GOT3 (cell line): ENCODE results near the gene TNFRSF18.

Experiments used
- DNase-seq: peaks from one replicate; lab custom pipeline; 2025; ENCODE audit warnings: mixed read lengths; lab: John Stamatoyannopoulos, UW

The TNFRSF18 gene

GRCh38 chr1:1213345-1214265 is 7.2 kb upstream of the TNFRSF18 start, which contains the start of gene TNFRSF4:
Gene TNFRSF4, minus strand, starts transcription at chr1:1214153. Its CDS starts 26 bp downstream, at chr1:1214127.
- no peak for DNase-seq

DNA sequence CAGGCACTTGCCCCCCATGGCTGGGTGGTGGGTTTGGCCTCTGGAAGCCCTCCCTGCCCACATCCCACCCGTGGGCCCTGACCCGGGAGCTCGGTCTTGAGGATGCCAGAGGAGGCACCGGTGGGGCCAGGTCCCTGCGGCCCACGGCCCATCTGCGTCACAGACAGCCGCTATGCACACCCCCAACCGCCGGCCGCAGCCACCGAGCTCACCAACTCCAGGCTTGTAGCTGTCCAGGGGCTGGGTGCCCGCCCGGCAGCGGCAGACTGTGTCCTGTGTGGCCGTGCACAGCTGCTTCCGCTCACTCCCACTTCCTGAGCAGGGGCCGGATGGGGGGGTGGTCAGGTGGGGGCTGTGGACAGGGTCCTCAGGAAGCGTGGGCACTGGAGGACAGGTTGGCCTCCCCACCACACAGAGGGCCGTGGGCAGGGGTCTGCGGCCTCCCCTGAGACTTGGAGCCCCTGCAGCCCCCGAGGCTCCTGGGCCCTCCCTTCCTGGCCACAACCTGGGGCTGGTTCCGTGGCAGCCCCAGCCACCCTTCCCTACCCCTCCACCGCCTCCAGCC is 6.5 kb upstream of the TNFRSF18 start:
- no peak for DNase-seq

DNA sequence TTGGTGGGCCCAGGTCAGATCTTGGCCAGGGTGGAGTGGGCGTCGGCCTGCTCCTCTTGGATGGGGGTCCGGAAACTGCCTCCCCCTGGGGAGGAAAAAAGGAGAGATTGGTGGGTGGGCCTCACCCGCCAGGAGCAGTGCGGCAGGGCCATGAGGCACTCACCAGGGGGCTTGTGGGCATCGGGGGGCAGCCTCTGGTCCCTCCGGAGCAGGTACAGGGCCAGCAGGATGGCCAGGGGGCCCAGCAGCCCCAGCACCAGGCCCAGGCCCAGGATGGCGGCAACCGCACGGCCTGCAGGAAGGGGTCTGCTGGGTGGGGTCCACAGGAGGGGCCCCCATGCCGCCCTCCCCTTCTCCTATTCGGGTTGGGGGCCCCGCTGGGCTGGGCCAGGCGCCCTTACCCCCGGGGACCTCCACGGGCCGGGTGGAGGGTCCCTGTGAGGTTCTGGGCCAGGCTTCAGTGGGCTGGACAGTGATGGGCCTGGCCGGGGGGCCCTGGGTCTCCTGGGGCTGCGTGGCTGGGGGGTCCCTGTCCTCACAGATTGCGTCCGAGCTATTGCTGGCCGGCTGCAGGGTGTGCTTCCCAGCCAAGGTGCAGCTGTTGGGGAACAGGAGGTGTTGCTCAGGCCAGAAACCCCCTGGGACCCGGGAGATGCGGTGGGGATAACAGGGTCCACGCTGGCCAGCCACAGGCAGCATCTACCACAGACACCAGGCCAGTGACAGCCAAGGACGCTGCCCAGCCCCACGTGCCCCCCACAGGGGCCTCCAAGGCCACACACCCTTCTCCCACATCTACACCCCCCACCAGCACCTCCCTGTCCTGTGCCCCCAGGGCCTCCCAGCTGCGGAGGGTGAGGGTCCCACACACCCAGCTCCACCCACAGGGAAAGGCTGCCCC is 5.4 kb upstream of the TNFRSF18 start:
- no peak for DNase-seq

DNA sequence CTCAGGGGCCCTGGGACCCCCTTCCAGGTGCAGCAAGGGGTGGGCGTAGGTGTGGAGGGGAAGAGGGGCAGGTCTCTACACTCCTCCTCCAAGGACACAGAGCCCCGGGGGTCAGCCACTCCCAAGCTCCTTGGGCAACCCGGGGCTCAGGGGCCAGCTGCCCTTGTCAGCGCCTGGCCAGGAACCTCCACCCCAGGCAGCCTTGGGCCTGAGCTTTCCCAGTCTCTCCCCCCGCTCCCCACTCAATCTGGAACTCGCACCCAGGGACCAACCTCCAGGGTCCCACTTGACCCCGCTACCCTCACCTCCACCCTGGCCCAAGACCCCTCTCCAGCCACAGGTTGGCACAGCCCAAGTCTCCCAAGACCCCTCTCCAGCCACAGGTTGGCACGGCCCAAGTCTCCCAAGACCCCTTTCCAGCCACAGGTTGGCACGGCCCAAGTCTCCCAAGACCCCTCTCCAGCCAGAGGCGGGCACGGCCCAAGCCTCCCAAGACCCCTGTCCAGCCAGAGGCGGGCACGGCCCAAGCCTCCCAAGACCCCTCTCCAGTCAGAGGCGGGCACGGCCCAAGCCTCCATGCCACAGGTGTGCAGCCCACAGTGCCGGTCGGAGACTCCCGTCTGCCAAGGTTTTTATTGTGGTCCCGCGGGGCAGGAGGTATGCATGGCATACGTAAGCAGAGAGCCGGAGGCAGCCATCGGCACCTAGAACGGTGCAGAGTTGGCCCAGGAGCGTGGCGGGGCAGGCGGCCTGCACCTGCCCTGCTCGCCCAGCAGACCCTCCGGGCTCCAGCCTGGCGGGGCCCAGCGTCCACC is 4.5 kb upstream of the TNFRSF18 start:
- no peak for DNase-seq

DNA sequence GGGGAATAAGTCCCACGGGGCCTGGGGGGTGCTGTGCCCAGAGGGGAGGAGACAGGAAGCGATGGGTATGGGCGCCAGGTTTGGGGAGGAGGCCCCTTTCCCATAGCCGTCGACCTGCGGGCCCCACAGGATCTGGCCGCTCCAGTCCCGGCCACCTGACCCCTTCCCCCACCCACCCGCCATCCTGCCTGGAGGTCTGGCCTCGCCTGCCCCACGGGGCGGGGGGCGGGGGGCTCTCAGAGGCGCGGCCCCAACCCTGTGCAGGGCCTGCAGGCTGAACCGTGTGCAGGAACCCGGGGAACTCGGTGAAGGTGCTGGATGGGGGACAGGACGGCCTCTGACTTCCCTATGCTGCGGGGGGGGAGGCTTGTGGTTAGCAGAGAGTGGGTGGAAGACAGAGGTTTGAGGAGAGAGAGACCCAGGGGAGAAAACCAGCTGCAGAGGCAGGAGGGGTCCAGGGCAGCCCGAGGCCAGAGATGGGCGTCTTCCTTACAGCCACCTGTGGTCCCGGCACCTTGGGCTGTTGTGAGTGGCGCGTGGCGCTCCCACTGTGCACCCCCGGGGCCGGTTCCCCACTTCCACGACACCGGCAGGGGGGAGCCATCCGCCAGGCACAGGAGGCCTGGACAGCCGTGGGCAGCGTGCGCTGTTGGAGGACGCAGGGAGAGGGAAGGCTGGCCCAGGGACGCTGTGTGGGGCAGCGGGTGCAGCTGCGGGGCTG is 2.5 kb upstream of the TNFRSF18 start:
- no peak for DNase-seq

DNA sequence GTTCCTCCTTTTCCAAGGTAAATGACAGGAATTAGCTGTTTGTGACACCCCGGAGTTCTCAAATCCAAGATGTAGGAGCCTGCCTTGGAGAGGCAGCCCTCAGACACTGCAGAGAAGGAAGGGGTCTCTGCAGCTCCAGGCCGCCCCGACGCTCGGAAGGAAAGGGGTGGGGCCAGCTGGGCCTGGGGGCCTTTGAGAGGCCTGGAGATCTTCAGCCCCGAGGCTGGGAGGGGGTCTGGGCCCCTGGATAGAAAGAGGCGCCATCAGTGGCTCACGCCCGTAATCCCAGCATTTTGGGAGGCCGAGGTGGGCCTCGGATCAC is 1.1 kb upstream of the TNFRSF18 start:
- DNase-seq = no peak

GRCh38 chr1:1206966-1207531 is 657 bp upstream of the TNFRSF18 start:
- DNase-seq = no peak

GRCh38 chr1:1205769-1206375 is 520 bp downstream of the TNFRSF18 start:
- DNase-seq = no peak

- DNase-seq = no peak
Measured at GRCh38 chr1:1204998-1205768, 1.2 kb downstream of the TNFRSF18 start.

DNA sequence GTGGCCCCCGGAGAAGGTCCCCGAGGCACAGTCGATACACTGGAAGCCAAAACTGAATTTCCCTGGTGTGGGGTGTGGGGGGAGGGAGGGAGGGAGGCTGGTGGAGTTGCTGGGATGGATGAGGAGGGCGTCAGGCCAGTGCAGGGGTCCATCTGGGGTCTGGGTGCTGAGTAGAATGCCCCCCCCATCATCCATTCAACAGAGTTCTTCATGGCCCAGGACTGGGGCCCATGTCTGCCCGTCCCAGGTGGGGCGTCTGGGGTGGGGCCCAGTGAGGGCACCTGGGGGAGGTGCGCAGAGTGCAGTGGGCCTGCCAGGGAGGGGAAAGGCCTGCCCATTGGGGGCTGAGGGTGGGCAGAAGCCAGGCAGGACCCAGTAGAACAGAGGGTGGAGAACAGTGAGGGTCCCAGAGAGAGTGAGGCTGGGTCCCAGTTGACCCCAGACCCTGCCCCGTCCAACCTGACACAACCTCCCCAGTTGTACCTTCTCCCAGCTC is 1.9 kb downstream of the TNFRSF18 start:
- DNase-seq = no peak

DNA sequence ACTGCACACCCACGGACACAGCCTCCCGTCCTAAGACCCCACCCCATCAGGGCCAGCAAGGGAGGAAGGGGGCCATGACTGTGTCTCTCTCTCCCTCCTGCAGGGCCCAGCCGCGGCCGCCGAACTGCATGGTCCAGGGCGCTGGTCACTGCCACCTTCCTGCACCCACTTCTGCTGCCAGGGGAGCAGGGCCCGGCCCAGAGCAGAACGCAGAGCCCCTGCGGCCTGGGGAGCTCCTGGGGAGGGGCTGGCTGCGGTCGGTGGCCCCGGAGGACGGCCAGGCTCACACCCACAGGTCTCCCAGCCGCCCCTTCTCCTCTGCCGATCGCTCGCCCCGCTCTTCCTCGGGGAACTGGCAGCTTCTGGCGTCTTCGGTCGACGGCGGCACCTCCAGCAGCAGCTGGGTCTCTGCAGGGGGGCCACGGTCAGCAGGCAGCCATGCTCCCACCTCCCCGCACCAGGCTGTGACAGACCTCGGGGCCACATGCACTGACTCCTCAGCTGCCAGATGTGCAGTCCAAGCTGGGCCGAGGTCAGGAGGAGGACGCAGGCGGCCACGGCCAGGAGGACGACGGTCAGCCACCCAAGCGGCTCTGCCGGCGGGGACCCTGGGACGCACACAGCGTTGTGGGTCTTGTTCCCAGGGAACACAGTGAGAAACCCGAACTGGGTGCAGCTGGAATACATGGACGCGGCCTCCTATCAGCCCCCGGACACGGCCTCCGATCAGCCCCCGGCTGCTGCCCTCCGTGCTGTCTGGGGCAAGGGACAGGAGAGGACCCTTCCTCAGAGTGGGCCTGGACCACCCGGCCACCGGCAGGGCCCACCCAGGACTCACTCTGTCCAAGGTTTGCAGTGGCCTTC is 2.6 kb downstream of the TNFRSF18 start:
- DNase-seq = no peak

- DNase-seq = no peak
Measured at GRCh38 chr1:1202831-1203560, 3.4 kb downstream of the TNFRSF18 start.

DNA sequence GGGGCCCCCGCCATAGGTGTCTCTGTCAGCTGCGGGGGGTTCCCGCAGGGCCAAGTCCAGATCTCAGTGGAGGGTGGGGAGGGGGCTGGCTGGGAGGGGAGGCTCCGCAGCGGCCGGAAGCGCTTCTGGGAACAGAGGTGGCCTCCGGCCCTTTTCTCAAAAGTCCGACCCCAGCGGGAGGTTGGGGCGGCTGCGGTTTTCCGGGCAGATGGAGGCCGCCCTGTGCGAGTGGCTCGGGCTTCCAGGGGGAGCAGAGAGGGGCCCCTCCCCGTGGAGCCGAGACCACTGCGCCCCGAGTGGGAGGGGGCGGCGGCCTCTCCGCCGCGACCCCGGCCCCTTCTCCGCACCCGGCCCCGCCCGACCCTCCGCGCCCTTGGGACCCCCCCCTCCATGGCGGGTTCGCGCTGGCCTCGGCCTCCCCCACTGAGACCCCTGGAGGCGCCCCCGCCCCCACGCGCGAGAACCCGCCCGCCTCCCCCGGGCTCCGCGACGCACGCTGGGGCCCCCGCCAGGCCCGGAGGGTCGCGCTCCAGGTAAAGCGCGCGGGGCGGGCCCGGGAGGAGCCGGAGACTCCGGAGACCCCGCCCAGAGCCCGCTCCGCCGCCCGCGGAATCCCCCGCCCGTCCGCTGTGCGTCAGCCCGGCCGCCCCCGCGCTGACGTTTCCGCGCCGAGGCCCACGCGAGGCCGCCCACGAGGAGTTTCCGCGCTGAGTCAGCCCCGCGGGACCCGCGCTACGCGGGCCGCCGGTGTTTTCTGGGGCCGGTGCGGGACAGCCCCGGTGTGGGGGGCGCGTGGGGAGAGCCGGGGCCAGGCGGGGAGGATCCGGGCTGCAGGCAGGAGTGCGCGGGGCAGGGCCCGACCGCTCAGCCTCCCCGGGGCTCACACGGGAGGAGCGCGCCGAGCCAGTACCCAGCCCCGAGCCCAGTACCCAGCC is 5.2 kb downstream of the TNFRSF18 start:
- peak; percentile 27 for DNase-seq

DNA sequence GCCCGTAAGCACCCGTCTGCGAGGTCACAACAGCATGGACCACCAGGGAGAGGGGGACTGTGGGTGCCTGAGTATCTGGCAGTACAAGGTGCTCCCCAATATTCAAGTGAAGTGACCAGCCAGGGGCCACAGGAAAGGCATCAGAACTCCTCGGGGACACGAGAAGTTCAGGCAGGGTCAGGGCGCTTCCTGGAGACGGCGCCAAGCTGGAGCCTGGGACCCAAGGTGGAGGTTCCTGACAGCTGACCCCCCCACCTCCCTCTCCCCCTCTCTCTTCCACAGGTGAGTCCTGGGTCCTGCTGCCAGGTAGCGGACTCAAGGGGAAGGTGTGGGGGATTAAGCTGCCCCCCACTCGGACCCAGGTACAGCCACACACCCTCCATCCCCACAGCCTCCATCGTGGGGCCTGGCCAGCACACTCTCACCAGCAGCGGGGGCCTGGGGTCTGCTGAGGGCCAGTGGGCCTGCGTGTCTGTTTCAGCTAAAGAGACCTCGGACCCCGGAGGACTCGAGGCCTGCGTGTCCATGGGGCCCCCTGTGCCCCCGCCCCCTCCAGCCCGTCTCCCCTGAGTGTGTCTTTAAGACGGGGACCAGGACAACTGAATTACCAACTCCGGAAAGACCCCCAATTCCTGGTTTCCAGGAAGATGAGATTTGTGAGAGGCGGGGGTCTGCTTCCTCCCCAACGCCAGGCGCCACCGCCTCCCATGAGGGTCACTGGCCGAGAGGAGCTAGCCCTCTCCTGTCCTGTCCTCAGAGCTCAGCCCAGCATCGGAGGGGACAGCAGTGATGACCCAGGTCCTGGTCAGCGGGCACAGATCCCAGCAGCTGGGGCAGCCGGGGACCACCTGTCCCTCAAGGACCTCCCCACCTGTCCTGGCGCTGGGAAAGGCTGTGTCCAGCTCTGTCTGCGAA is 6.2 kb downstream of the TNFRSF18 start:
- no peak for DNase-seq
